Natural killer cell (primary cell): Measurements from ENCODE around the gene ATP2C2. TPM values are rescaled to one million over a fixed set of nuclear protein-coding genes. Genes with fewer than 3 reads are reported as not detected.

Experiments
- ATAC-seq, 3 donors: fragments of 150-1000 bp in 2 of 3; fragments of 200-7000 bp in 1 of 3; cut with Tn5 transposase; 1 replicate in 1 of 3; 2 replicates in 2 of 3; pipeline ENCODE4 v1.10.0; 2021; ENCODE audit warnings: mild to moderate bottlenecking in 2 of 3, moderate library complexity in 2 of 3
- DNase-seq, 2 donors: peaks; one replicate each; pipeline versions ENCODE4 v3.0.0 to v3.0.0-alpha.2; 2013 to 2021; ENCODE audit warnings: mixed read lengths in 1 of 2
- H3K27ac ChIP-seq: one replicate; pipeline ENCODE4 v1.5.1; 2013; ENCODE audit warnings: mild to moderate bottlenecking, low read length
- H3K27me3 ChIP-seq: one replicate; pipeline ENCODE4 v1.6.1; 2013; ENCODE audit warnings: low read length; ENCODE audit not compliant: control insufficient read depth, insufficient read depth
- H3K36me3 ChIP-seq: one replicate; pipeline ENCODE4 v1.6.1; 2013; ENCODE audit warnings: low read length; ENCODE audit not compliant: control insufficient read depth, insufficient read depth
- H3K4me1 ChIP-seq: one replicate; pipeline ENCODE4 v1.6.1; 2013; ENCODE audit warnings: low read length; ENCODE audit not compliant: control insufficient read depth, insufficient read depth
- H3K4me3 ChIP-seq: one replicate; pipeline ENCODE4 v1.5.1; 2013; ENCODE audit warnings: low read length
- H3K9me3 ChIP-seq: one replicate; pipeline ENCODE4 v1.6.1; 2013; ENCODE audit warnings: low read length; ENCODE audit not compliant: control insufficient read depth, insufficient read depth
- H3K27ac Mint-ChIP-seq, 2 donors: one replicate each; pipeline ENCODE4 v1.8.0; 2022; ENCODE audit warnings: mild to moderate bottlenecking in 2 of 2, mixed read lengths in 2 of 2, moderate library complexity in 1 of 2
- H3K27me3 Mint-ChIP-seq, 2 donors: one replicate each; pipeline ENCODE4 v1.8.0; 2022; ENCODE audit warnings: low read depth in 2 of 2, mixed read lengths in 2 of 2
- H3K36me3 Mint-ChIP-seq: one replicate; pipeline ENCODE4 v1.8.0; 2022; ENCODE audit warnings: mixed read lengths
- H3K4me1 Mint-ChIP-seq, 2 donors: one replicate each; pipeline ENCODE4 v1.8.0; 2022; ENCODE audit warnings: mixed read lengths in 2 of 2
- H3K4me3 Mint-ChIP-seq: one replicate; pipeline ENCODE4 v1.8.0; 2022; ENCODE audit warnings: mild to moderate bottlenecking, moderate library complexity, mixed read lengths
- H3K9me3 Mint-ChIP-seq, 2 donors: one replicate each; pipeline ENCODE4 v1.8.0; 2022; ENCODE audit warnings: mixed read lengths in 2 of 2
- CTCF ChIP-seq: fragments of 200-600 bp; IDR thresholded peaks from one replicate; pipeline ENCODE4 v1.8.0; 2022; ENCODE audit warnings: antibody characterized with exemption
- WGBS: methylation state at CpG from one replicate; pipeline ENCODE4 v1.1.7; 2013; ENCODE audit warnings: missing lambda C conversion rate; ENCODE audit not compliant: insufficient coverage; 5-methylcytosine and 5-hydroxymethylcytosine counted together
- intact Hi-C: fragments of 100-400 bp; cut with micrococcal nuclease; formaldehyde crosslinking; loops from one replicate; pipeline ENCODE4 v1.14.2; 2022
- total RNA-seq, 4 donors: library from RNA; stranded (reverse); fragments of 120-200 nt in 1 of 4; gene quantifications; one replicate each; pipeline versions ENCODE4 v1.2.3 to v1.2.4, GENCODE V29; 2013 to 2022

ATP2C2 gene
- total RNA-seq, 3 donors from 2014 or later (not counting 1 experiment from before 2014, with no cell fraction given): not detected

- TF ChIP-seq CTCF: no peak
- intact Hi-C loops: no loop called here
- no peak for ATAC-seq
- WGBS: 91% methylated on average over 14 of the region's 14 CpGs
- Histone ChIP-seq H3K27ac (no peak overlapping the region), H3K36me3 (no peaks in the 10 kb centered on the region), H3K4me1 (no peaks in the 10 kb centered on the region), H3K4me3 (no peak overlapping the region), H3K27me3 (no peaks in the 10 kb centered on the region), H3K9me3 (no peaks in the 10 kb centered on the region)
- Mint-ChIP-seq H3K27me3 (peaks cover 8 to 9% of the 10 kb centered on the region in 2 donors), H3K36me3 (no peaks in the 10 kb centered on the region), H3K27ac (no peak overlapping the region), H3K4me1 (no peaks in the 10 kb centered on the region), H3K9me3 (no peaks in the 10 kb centered on the region), H3K4me3 (no peak overlapping the region)
- DNase-seq: no peak
Measured at GRCh38 chr16:84446596-84447392, 78.5 kb downstream of the ATP2C2 start.

- no peak for DNase-seq
Measured at GRCh38 chr16:84448444-84448843, 80.1 kb downstream of the ATP2C2 start.

GRCh38 chr16:84449156-84450140, 81.1 kb downstream of the ATP2C2 start:
- no peaks in the 10 kb centered on the region for H3K36me3 Mint-ChIP-seq
- no peaks in the 10 kb centered on the region for H3K27me3 ChIP-seq
- WGBS: 94% methylated on average over 38 of the region's 38 CpGs
- H3K9me3 Mint-ChIP-seq: no peaks in the 10 kb centered on the region
- H3K27ac ChIP-seq: no peak overlapping the region
- H3K27me3 Mint-ChIP-seq: no peaks in the 10 kb centered on the region
- no peak for TF ChIP-seq CTCF
- DNase-seq (no peak), ATAC-seq (no peak)
- intact Hi-C loops: no loop called here
- H3K27ac Mint-ChIP-seq: no peak overlapping the region
- no peak overlapping the region for H3K4me3 Mint-ChIP-seq
- no peaks in the 10 kb centered on the region for H3K4me1 ChIP-seq
- no peaks in the 10 kb centered on the region for H3K9me3 ChIP-seq
- H3K4me1 Mint-ChIP-seq: no peaks in the 10 kb centered on the region
- no peak overlapping the region for H3K4me3 ChIP-seq
- H3K36me3 ChIP-seq: no peaks in the 10 kb centered on the region

More at GRCh38 chr16:84448444-84448843, 80.1 kb downstream of the ATP2C2 start:
- ATAC-seq: no peak
- intact Hi-C loops: no loop called here
- no peak overlapping the region for H3K4me3 ChIP-seq
- no peaks in the 10 kb centered on the region for H3K36me3 ChIP-seq
- Mint-ChIP-seq H3K27ac (no peak overlapping the region), H3K9me3 (no peaks in the 10 kb centered on the region), H3K4me3 (no peak overlapping the region), H3K36me3 (no peaks in the 10 kb centered on the region), H3K4me1 (no peaks in the 10 kb centered on the region), H3K27me3 (peaks cover 3 to 5% of the 10 kb centered on the region in 2 donors)
- no peaks in the 10 kb centered on the region for H3K4me1 ChIP-seq
- TF ChIP-seq CTCF: no peak
- H3K9me3 ChIP-seq: no peaks in the 10 kb centered on the region
- 92% methylated on average over 10 of the region's 10 CpGs for WGBS
- H3K27me3 ChIP-seq: no peaks in the 10 kb centered on the region
- H3K27ac ChIP-seq: no peak overlapping the region
